HG03135 (cell line): Measurements from ENCODE around the gene LRMDA.

Experiments
- ATAC-seq: cut with Tn5 transposase; IDR thresholded peaks from one replicate; pipeline ENCODE4 v1.9.1; 2021; ENCODE audit warnings: mild to moderate bottlenecking, moderate library complexity; ENCODE audit not compliant: unreplicated experiment

Gene LRMDA

DNA sequence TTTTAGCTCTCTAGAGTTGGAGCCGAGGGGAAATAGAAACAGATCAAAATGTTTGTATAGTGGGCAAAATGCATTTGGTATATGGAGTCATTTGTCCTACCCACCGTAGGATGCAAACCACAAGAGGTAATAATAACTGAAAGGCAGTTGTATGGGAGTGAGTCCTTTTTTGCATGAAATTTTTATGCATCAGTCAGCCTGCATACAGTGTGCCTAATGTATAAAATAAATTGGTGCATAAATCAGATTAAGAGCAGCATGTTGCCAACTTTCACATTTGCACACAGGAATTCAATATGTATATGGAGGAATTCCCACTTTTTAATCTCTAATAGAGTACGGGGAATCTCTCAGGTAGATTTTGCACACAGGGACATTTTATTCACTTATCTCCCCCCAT lies 262.8 kb downstream of the LRMDA start:
- no peak for ATAC-seq

- no peak for ATAC-seq
Measured at GRCh38 chr10:75694790-75695189, 263.4 kb downstream of the LRMDA start.

- no peak for ATAC-seq
Measured at GRCh38 chr10:75695994-75696393, 264.6 kb downstream of the LRMDA start.

DNA sequence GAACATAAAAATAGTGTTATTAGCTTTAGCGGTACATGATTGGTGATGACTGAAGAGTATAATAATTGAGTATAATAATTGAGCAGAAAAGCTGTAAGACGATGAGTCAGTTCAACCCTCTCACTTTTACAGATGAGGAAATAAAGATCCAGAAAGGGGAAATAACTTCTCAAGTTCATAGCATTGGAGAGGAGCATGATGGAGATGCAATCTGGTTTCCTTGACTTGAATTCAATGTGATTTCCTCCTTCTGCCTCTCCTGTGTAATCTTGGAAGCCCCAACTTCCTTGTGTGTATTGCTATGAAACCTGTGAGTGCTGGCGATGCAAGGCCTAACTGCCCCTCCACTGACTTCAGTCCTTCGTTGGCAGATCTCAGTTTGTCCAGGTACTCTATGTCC lies 265.1 kb downstream of the LRMDA start:
- ATAC-seq, result no peak

GRCh38 chr10:75703191-75703854 lies 271.9 kb downstream of the LRMDA start:
- ATAC-seq, result no peak

GRCh38 chr10:75705426-75705825 lies 274.0 kb downstream of the LRMDA start:
- ATAC-seq, result no peak

DNA sequence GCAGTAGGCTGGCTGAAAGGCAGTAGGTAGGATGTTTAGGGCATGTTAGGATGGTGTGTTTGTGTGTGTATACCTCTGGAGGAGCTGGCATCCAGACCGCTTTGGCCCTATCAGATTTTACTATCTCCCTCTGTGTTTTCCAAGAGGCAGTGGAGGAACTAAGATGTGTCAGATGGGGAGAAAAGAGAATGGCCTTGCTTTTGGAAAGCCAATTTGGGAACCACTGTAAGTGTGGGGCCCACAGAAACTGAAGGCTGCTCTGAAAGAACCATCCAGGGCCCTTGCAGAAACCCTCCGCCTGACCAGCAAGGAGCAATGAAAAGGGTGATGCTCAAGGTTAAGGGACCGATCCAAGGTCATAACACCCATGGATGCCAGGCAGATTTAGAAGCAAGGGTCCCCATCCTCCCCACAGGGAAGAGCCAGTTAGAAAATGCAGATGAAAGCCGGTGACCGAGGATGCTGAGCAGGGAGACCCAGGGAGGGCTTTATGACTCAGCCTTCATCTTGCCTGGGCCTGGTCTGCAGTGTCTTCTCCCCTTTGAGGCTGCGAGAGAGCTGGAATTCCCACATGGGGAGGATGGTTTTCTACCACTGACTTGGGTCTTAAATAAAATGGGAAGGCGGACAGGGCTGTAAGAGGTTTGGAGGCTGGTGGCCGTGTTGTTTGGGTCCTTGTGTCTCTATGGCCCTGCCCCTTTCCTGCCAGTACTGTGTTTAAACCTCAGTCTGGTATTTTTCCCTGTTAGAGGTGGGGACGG lies 275.8 kb downstream of the LRMDA start:
- ATAC-seq, result no peak

GRCh38 chr10:75708060-75708459 lies 276.6 kb downstream of the LRMDA start:
- ATAC-seq, result no peak

DNA sequence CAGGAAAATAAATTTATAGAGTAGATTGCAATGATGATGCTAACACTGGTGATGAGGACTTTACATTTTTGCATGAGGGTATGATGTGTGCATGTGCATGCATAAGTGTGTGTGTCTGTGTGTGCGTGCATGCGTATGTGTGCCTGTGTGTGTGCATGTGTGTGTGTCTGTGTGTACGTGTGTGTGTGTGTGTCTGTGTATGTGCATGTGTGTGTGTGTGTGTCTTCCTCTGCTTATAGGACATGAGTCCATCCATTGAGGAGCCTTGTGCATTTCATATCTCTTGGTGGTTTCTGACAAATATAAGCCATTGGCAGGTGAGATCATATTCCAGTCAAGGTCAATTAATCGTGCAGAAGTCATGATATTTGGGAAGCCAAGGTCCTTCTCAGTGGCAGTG lies 277.8 kb downstream of the LRMDA start:
- no peak for ATAC-seq

DNA sequence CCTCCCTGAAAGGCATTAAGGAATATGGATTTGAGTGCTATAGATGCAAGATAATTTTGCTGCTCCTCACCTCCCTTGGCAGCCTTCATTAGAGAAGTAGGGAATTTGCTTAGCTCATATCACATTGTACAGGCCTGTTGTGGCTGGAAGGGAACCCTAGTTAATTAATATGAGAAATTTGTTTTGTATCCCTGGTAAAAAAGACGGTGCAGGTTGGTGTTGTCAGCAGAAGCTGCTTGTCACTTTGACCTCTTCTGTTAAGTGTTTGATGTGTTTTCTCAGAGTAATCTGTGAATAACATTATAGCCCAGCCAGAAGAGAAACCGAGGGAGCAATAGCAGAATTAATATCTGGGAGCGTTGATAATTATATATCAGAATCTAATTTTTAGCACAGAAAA lies 278.4 kb downstream of the LRMDA start:
- ATAC-seq, result no peak

DNA sequence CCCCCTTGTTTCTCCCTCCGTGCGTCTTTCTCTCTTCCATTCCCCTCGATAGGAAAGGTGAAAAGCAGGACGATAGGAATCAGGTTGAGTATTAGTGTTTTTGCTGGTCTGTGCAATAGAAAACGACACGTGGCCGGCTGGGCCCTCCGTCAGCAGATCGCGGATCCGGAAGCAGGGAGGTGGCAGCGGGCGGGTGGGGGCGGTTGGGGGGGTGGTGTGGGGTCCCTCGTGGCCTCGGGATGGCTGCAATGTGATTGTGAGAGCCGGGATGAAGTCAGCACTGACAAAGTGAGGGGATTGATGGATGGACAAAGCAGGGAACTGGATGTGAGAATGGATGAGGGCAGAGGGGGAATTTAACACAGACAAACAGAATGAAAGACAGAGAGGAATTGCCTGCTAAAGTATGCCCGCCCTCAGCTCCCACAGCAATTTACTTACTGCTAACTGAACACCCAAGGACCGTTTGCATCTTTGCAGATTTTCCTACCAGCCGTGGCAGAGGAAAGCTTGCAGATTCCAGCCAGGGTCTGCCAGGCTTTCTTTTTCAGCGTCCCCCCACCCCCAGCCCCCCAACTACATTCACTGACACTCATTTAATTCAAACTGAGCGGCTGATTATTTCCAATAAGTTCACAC lies 280.9 kb downstream of the LRMDA start:
- ATAC-seq, result no peak

- no peak for ATAC-seq
Measured at GRCh38 chr10:75716506-75716905, 285.1 kb downstream of the LRMDA start.

DNA sequence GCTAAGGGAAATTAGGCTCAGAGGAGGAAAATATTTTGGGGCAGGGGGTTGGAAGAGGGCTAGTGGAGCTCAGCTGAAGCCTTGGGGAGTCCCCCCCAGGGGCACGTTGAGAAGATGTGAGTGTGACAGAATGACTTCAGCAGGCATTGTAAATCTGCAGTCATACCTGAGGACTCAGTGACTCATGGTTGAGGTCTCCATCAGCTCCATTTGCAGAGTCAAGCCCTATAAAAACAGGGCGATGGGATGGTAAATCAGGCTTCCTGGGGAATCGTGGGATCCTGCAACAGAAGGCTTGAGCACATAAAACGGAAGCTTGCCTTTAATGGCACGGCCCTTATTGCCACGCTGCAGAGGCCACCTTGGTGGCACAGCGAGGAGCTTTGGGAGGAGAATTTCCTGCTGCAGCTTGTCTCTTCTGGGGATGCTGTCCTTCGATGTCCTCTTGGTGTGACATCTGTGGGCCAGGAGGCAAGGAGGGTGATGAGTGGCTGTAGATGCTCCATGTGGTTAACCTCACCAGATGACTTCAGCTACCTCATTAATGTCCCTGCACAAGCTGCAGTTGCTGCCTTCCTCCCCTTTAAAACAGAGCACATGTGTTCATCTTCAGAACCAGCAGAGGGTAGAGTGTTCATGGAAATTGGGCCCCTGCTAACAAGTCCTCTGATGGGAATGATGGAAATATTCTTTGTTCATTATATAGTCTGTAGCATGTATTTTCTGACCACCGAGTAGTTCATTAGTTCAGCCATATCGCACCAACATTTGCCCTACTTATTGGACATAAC lies 285.9 kb downstream of the LRMDA start:
- no peak for ATAC-seq

GRCh38 chr10:75718991-75719390 lies 287.6 kb downstream of the LRMDA start:
- ATAC-seq, result no peak

GRCh38 chr10:75720157-75720556 lies 288.7 kb downstream of the LRMDA start:
- ATAC-seq, result no peak

DNA sequence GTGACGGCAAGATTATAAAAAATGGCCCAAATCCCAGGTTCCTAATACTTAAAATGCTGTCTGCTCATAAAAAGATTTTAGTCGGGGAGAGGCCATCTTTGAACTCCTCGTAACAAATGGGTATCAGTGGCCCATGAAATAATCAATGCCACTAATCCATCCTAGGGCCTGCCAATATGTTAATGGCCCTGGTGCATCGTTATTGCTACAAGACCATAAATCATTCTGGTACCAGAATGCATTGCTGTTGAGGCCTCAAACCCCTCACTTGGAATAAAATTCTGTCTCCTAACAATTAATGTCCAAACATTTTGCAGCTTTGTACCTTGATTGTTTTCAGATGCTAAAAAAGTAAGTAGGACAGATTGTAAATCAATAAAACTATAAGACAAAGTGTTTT lies 290.6 kb downstream of the LRMDA start:
- ATAC-seq, result no peak

DNA sequence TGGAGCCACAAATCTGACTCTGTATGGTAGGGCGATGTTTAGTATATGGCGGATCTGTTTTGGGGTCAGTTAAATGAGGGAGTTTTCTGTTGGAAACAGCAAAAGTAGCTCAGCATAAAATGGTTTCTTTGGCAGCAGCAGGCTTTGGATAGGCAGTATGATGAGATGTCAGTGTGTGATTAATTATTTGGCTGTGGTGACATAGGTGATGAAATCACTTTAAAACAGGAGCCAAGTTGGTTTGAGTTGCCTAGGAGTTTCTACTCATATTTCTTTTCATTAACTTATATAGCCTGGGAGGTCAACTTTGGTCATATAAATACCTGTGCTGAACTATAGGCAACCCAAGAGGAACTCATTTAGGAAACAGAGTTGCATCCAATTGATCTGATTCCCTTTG lies 291.2 kb downstream of the LRMDA start:
- no peak for ATAC-seq

GRCh38 chr10:75723319-75723980 lies 292.0 kb downstream of the LRMDA start:
- no peak for ATAC-seq

DNA sequence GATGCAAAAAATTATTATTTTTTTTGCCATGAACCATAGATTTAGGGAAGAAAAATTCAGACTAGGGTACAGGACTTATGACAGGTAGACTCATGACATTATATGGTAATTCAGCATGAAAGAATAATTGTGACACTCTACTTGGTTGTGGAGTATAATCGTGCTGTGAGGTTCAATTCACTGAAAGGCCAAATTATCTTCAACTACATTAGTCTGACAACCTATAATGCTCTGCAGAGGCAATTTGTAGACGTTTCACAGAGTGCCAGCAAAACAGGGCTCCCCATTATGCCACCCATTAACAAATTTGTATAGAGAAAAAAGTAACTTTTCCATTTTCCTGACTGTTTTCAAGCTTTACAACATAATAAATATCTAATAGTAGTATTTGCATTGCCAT lies 292.6 kb downstream of the LRMDA start:
- no peak for ATAC-seq

- ATAC-seq, result no peak
Measured at GRCh38 chr10:75726522-75727483, 295.4 kb downstream of the LRMDA start.
